ENCODE data around the gene CSTPP1.

- no peak for TF ChIP-seq CTCF (IDR thresholded peaks at IDR 0.05)
- TF ChIP-seq POLR2A (IDR thresholded peaks at IDR 0.05) = no peak
- TF ChIP-seq POLR2AphosphoS5 (IDR thresholded peaks at IDR 0.05) = no peak
Observed at GRCh38 chr11:47050284-47050683, 113.7 kb downstream of the CSTPP1 start.

Measured in gastroesophageal sphincter (tissue), 3 donors.